Ishikawa (cell line): ENCODE measurements around the gene CHN2.

Source experiments
- CEBPB ChIP-seq: IDR thresholded peaks from 2 replicates; pipeline ENCODE4 v1.6.1; 2012
- CREB1 ChIP-seq: IDR thresholded peaks from 2 replicates; pipeline ENCODE4 v1.6.1; 2012; ENCODE audit warnings: low read depth
- EGR1 ChIP-seq: IDR thresholded peaks from 2 replicates; pipeline ENCODE4 v1.6.1; 2012
- EP300 ChIP-seq: IDR thresholded peaks from 2 replicates; pipeline ENCODE4 v1.6.1; 2012; ENCODE audit warnings: borderline replicate concordance
- FOXM1 ChIP-seq: IDR thresholded peaks from 2 replicates; pipeline ENCODE4 v1.6.1; 2012; ENCODE audit warnings: low read depth, borderline replicate concordance
- MAX ChIP-seq: IDR thresholded peaks from 2 replicates; pipeline ENCODE4 v1.6.1; 2012
- NFIC ChIP-seq: IDR thresholded peaks from 2 replicates; pipeline ENCODE4 v1.6.1; 2012
- RAD21 ChIP-seq: IDR thresholded peaks from 2 replicates; pipeline ENCODE4 v1.6.1; 2012; ENCODE audit warnings: low read depth
- REST ChIP-seq: IDR thresholded peaks from 2 replicates; pipeline ENCODE4 v1.6.1; 2012; ENCODE audit warnings: low read depth, mild to moderate bottlenecking
- TAF1 ChIP-seq: IDR thresholded peaks from 2 replicates; pipeline ENCODE4 v1.6.1; 2012; ENCODE audit warnings: low read depth, mild to moderate bottlenecking
- TCF12 ChIP-seq: IDR thresholded peaks from 2 replicates; pipeline ENCODE4 v1.6.1; 2012; ENCODE audit warnings: low read depth
- TEAD4 ChIP-seq: IDR thresholded peaks from 2 replicates; pipeline ENCODE4 v1.6.1; 2012
- USF1 ChIP-seq: IDR thresholded peaks from 2 replicates; pipeline ENCODE4 v1.6.1; 2012
- YY1 ChIP-seq: IDR thresholded peaks from 2 replicates; pipeline ENCODE4 v1.6.1; 2012; ENCODE audit warnings: low read depth
- ZBTB7A ChIP-seq: IDR thresholded peaks from 2 replicates; pipeline ENCODE4 v1.6.1; 2012; ENCODE audit warnings: low read depth

Gene CHN2

GRCh38 chr7:29254591-29254990 is 60.0 kb downstream of the CHN2 start:
- no peak for TF ChIP-seq MAX
- TF ChIP-seq REST, result no peak
- TF ChIP-seq RAD21, result no peak
- TF ChIP-seq CREB1, result no peak
- TF ChIP-seq FOXM1, result no peak
- TF ChIP-seq EP300, result no peak
- no peak for TF ChIP-seq TEAD4
- no peak for TF ChIP-seq NFIC
- TF ChIP-seq ZBTB7A, result no peak

- TF ChIP-seq FOXM1 (no peak), TAF1 (no peak), YY1 (no peak), EGR1 (no peak)
These were observed 60.8 kb downstream of the CHN2 start for GRCh38 chr7:29255199-29255878.

- TF ChIP-seq TCF12, result no peak
- no peak for TF ChIP-seq EGR1
- no peak for TF ChIP-seq MAX
- TF ChIP-seq NFIC, result no peak
- TF ChIP-seq TAF1, result no peak
- no peak for TF ChIP-seq EP300
- no peak for TF ChIP-seq FOXM1
- no peak for TF ChIP-seq USF1
- TF ChIP-seq TEAD4, result no peak
- TF ChIP-seq YY1, result no peak
- TF ChIP-seq CEBPB, result no peak
These were observed 61.5 kb downstream of the CHN2 start for GRCh38 chr7:29255906-29256692.

GRCh38 chr7:29256693-29257002 is 62.1 kb downstream of the CHN2 start:
- no peak for TF ChIP-seq CREB1

GRCh38 chr7:29258951-29259350 is 64.4 kb downstream of the CHN2 start:
- TF ChIP-seq CREB1 (no peak), FOXM1 (no peak), ZBTB7A (no peak), RAD21 (no peak), EGR1 (no peak), TCF12 (no peak), REST (no peak), CEBPB (no peak), TEAD4 (no peak), USF1 (no peak), NFIC (no peak), EP300 (no peak), MAX (no peak), TAF1 (no peak), YY1 (no peak)

GRCh38 chr7:29262191-29262917 is 67.8 kb downstream of the CHN2 start:
- no peak for TF ChIP-seq TEAD4
